K562 (cell line): ENCODE data around the gene MBOAT1. TPM values are rescaled to one million over a fixed set of nuclear protein-coding genes. Genes with fewer than 3 reads are reported as not detected.
A peak's percentile ranks its signal among the peaks of the same experiment; 100 is the strongest.

ENCODE experiments used
- ATF1 ChIP-seq, 2 experiments: fragments of 450-650 bp in 1 of 2; IDR thresholded peaks; 2 replicates each; pipeline ENCODE4 v1.6.1; 2016; ENCODE audit warnings: missing compliant biosample characterization in 1 of 2, missing genetic modification characterization in 1 of 2
- CBFA2T2 ChIP-seq: fragments of 450-650 bp; conservative IDR thresholded peaks from 2 replicates; pipeline ENCODE4 v1.6.1; 2017; ENCODE audit warnings: mild to moderate bottlenecking
- CBFA2T3 ChIP-seq: fragments of 450-650 bp; IDR thresholded peaks from 2 replicates; pipeline ENCODE4 v1.6.1; 2017
- CTBP1 ChIP-seq: fragments of 450-650 bp; IDR thresholded peaks from 2 replicates; pipeline ENCODE4 v1.6.1; 2016; ENCODE audit warnings: borderline replicate concordance
- FOXO4 ChIP-seq: fragments of 450-650 bp; formaldehyde crosslinking; IDR thresholded peaks from 2 replicates; pipeline ENCODE4 v1.4.0; 2020; ENCODE audit warnings: mild to moderate bottlenecking, moderate library complexity
- HNRNPUL1 ChIP-seq: fragments of 200-400 bp; formaldehyde crosslinking; IDR thresholded peaks from 2 replicates; pipeline ENCODE4 v1.6.1; 2017; ENCODE audit warnings: low read length
- JUN ChIP-seq, 2 experiments: sonication (generic) in 1 of 2; formaldehyde crosslinking in 1 of 2; IDR thresholded peaks; 2 replicates each; pipeline versions ENCODE4 v1.6.1 to v1.8.0; 2012 to 2022; ENCODE audit warnings: borderline replicate concordance in 2 of 2, mild to moderate bottlenecking in 2 of 2, improper control_type of control experiment in 1 of 2, low read depth in 1 of 2, low read length in 1 of 2, missing genetic modification reagents in 1 of 2
- NFIC ChIP-seq: fragments of 450-650 bp; IDR thresholded peaks from 2 replicates; pipeline ENCODE4 v1.6.1; 2017; ENCODE audit warnings: mild to moderate bottlenecking, inconsistent platforms
- PTBP1 ChIP-seq: fragments of 200-400 bp; formaldehyde crosslinking; IDR thresholded peaks from 2 replicates; pipeline ENCODE4 v1.6.1; 2017; ENCODE audit warnings: low read depth, low read length
- RAD21 ChIP-seq, 2 experiments: fragments of 250-450 bp in 1 of 2; fragments of 450-650 bp in 1 of 2; sonication (Bioruptor Pico) in 1 of 2; formaldehyde crosslinking in 1 of 2; IDR thresholded peaks in 1 of 2; conservative IDR thresholded peaks in 1 of 2; 2 replicates each; pipeline versions ENCODE4 v1.4.0 to v1.8.0; 2020 to 2022; ENCODE audit warnings: mild to moderate bottlenecking in 2 of 2, moderate library complexity in 1 of 2
- SMARCC2 ChIP-seq: fragments of 450-650 bp; IDR thresholded peaks from 2 replicates; pipeline ENCODE4 v1.6.1; 2017; ENCODE audit warnings: antibody characterized with exemption, moderate library complexity, mild to moderate bottlenecking, low read depth
- SMARCE1 ChIP-seq: fragments of 450-650 bp; IDR thresholded peaks from 2 replicates; pipeline ENCODE4 v1.7.1; 2016; ENCODE audit warnings: mild to moderate bottlenecking
- SOX6 ChIP-seq: fragments of 450-650 bp; IDR thresholded peaks from 2 replicates; pipeline ENCODE4 v1.6.1; 2014; ENCODE audit warnings: mild to moderate bottlenecking
- SRF ChIP-seq, 2 experiments: fragments of 250-450, 450-650 bp in 1 of 2; sonication (Bioruptor Pico) in 1 of 2; sonication (generic) in 1 of 2; formaldehyde crosslinking; IDR thresholded peaks; 2 replicates each; pipeline versions ENCODE4 v1.5.0 to v1.5.1; 2020 to 2022; ENCODE audit warnings: mild to moderate bottlenecking in 1 of 2, missing genetic modification reagents in 1 of 2
- TAF9B ChIP-seq: fragments of 450-650 bp; IDR thresholded peaks from 2 replicates; pipeline ENCODE4 v1.6.1; 2018; ENCODE audit warnings: mild to moderate bottlenecking; ENCODE audit not compliant: partially characterized antibody
- TRIM24 ChIP-seq, 2 experiments: fragments of 450-650 bp; IDR thresholded peaks; 2 replicates each; pipeline ENCODE4 v1.6.1; 2016
- ZBTB2 ChIP-seq: fragments of 450-650 bp; IDR thresholded peaks from 2 replicates; pipeline ENCODE4 v1.6.1; 2016; ENCODE audit warnings: antibody characterized with exemption
- ZNF197 ChIP-seq: fragments of 200-800 bp; sonication (Bioruptor generic); IDR thresholded peaks from 2 replicates; pipeline ENCODE4 v1.6.1; 2016; ENCODE audit warnings: low read depth, missing genetic modification characterization, missing compliant biosample characterization
- ZNF274 ChIP-seq: IDR thresholded peaks from 2 replicates; pipeline ENCODE4 v1.6.1; 2011; ENCODE audit warnings: low read depth, mild to moderate bottlenecking, low read length, moderate library complexity, borderline replicate concordance
- ZNF444 ChIP-seq: fragments of 250-450 bp; sonication (Bioruptor Pico); IDR thresholded peaks from 2 replicates; pipeline ENCODE4 v1.4.0; 2020; ENCODE audit warnings: mild to moderate bottlenecking, moderate library complexity
- ZNF592 ChIP-seq: fragments of 450-650 bp; IDR thresholded peaks from 2 replicates; pipeline ENCODE4 v1.6.1; 2017; ENCODE audit warnings: antibody characterized with exemption, mild to moderate bottlenecking
- polyA plus RNA-seq, 8 experiments: library from polyadenylated mRNA; depleted of rRNA in 4 of 8; stranded (reverse) in 5 of 8; unstranded in 3 of 8; fragments of >200 nt; fragmentation: Nextera tagmentation in 2 of 8; fragmentation: Illumina TruSeq in 1 of 8; extraction: Ambion mirVana in 2 of 8; extraction: Trizol in 1 of 8; gene quantifications; 2 replicates each; pipeline versions ENCODE4 v1.2.1 to v1.2.3, GENCODE V29; 2011 to 2014; ENCODE audit warnings: inconsistent platforms in 1 of 8, missing spikeins in 1 of 8
- total RNA-seq, 7 experiments: library from RNA; depleted of rRNA in 6 of 7; stranded (reverse); fragments of >200 nt in 6 of 7; fragmentation: Illumina TruSeq in 2 of 7; extraction: Trizol in 2 of 7; gene quantifications; 2 replicates each; pipeline versions ENCODE4 v1.2.1 to v1.2.3, GENCODE V29; 2011 to 2021; ENCODE audit warnings: low replicate concordance in 1 of 7

Gene MBOAT1
- total and polyA plus RNA-seq, 9 of the 15 experiments (the other 6 are each of a cell fraction or from before 2014, with no cell fraction given): 0.13 to 16.5 (median 10.3) TPM

- TF ChIP-seq FOXO4: no peak
- TF ChIP-seq TAF9B: peak; percentile 32
- peak; percentile 34; the same call in 1 of the 2 replicates for TF ChIP-seq ZNF274
- no peak for TF ChIP-seq ATF1 (CRISPR knock-in tag; IDR thresholded peaks at IDR 0.05)
- TF ChIP-seq ATF1 (tag; IDR thresholded peaks at IDR 0.05): peak; percentile 30; the same call in 1 of the 2 replicates
- TF ChIP-seq ZBTB2: peak; percentile 69; the same call in 1 of the 2 replicates
- peak; percentile 96 to 97 for TF ChIP-seq TRIM24 (IDR thresholded peaks at IDR 0.05)
- 0 out of 2 replicates have a peak, but pooled peaks have one; percentile 41 for TF ChIP-seq PTBP1
- TF ChIP-seq ZNF444 (CRISPR knock-in tag): no peak
- peak; percentile 99 for TF ChIP-seq CBFA2T3
- 0 out of 2 replicates have a peak, but pooled peaks have one; percentile 32 for TF ChIP-seq SMARCC2
- peak in 1 of 2 experiments; percentile 68; a peak in 1 of 4 replicates for TF ChIP-seq SRF (CRISPR knock-in tag; IDR thresholded peaks at IDR 0.05)
- TF ChIP-seq NFIC: peak; percentile 93
- peak; percentile 82; the same call in 1 of the 2 replicates for TF ChIP-seq SMARCE1
- peak in 1 of 2 experiments; percentile 27; a peak in 2 of 4 replicates for TF ChIP-seq RAD21 (CRISPR knock-in tag; conservative IDR thresholded peaks at IDR 0.05 in 1 of 2, IDR thresholded peaks at IDR 0.05 in 1 of 2)
- TF ChIP-seq SOX6: peak; percentile 91
- TF ChIP-seq ZNF197 (CRISPR knock-in tag): peak; percentile 79; the same call in 1 of the 2 replicates
- TF ChIP-seq JUN (IDR thresholded peaks at IDR 0.05; ENCODE audit: borderline replicate concordance, low read depth, low read length): peak; percentile 12; the same call in 1 of the 2 replicates
- TF ChIP-seq JUN (CRISPR knock-in tag; IDR thresholded peaks at IDR 0.05; ENCODE audit: borderline replicate concordance): no peak
- TF ChIP-seq HNRNPUL1: 0 out of 2 replicates have a peak, but pooled peaks have one; percentile 55
- peak; percentile 97 for TF ChIP-seq CBFA2T2
- peak; percentile 74 for TF ChIP-seq CTBP1
- 0 out of 2 replicates have a peak, but pooled peaks have one; percentile 28 for TF ChIP-seq ZNF592
These were observed 143.2 kb downstream of the MBOAT1 start (continued) for GRCh38 chr6:20069021-20069522.
